Testis (tissue), 3 donors: ENCODE data around the gene CTIF. TPM values are rescaled to one million over a fixed set of nuclear protein-coding genes. Genes with fewer than 3 reads are reported as not detected.

Experiments
- DNase-seq: peaks from one replicate; pipeline ENCODE4 v3.0.0-alpha.2; 2019
- H3K27ac ChIP-seq, 2 donors: fragments of 200-600 bp; sonication (generic); one replicate each; pipeline ENCODE4 v1.5.1; 2019
- H3K27me3 ChIP-seq: fragments of 200-600 bp; sonication (generic); one replicate; pipeline ENCODE4 v1.5.1; 2019
- H3K36me3 ChIP-seq: fragments of 200-600 bp; sonication (generic); one replicate; pipeline ENCODE4 v1.5.1; 2017; ENCODE audit warnings: low read depth; ENCODE audit errors: missing control alignments
- H3K4me1 ChIP-seq: fragments of 200-600 bp; sonication (generic); one replicate; pipeline ENCODE4 v1.5.1; 2019
- H3K4me3 ChIP-seq, 2 donors: fragments of 200-600 bp; sonication (generic); one replicate each; pipeline ENCODE4 v1.5.1; 2017 to 2019
- H3K9me3 ChIP-seq: fragments of 200-600 bp; sonication (generic); one replicate; pipeline ENCODE4 v1.5.1; 2017
- POLR2A ChIP-seq: fragments of 450-650 bp; IDR thresholded peaks from one replicate; pipeline ENCODE4 v1.6.1; 2017; ENCODE audit warnings: antibody characterized with exemption, mild to moderate bottlenecking, moderate library complexity
- WGBS, 2 donors: methylation state at CpG; one replicate each; pipeline ENCODE4 v1.1.5; 2018; 5-methylcytosine and 5-hydroxymethylcytosine counted together
- intact Hi-C: fragments of 100-400 bp; cut with DNase I; formaldehyde crosslinking; loops from one replicate; pipeline ENCODE4 v1.15.1; 2023; ENCODE audit warnings: low total_unique reads
- polyA plus RNA-seq: library from polyadenylated mRNA; stranded (reverse); fragments of 350-450 nt; fragmentation: Illumina TruSeq; extraction: RNeasy Lipid Tissue Mini Kit (QIAGEN cat#74804); gene quantifications from one replicate; pipeline ENCODE4 v1.2.3, GENCODE V29; 2014; ENCODE audit warnings: low read depth, low replicate concordance; ENCODE audit not compliant: insufficient read depth
- total RNA-seq, 2 donors: library from RNA; depleted of rRNA; stranded (reverse); fragments of >200 nt; gene quantifications; one replicate each; pipeline ENCODE4 v1.2.3, GENCODE V29; 2016
- TF ChIP-seq, protein P1 (sequence below), 3 experiments: fragments of 450-650 bp in 2 of 3; fragments of 200-600 bp in 1 of 3; sonication (generic) in 1 of 3; IDR thresholded peaks; one replicate each; pipeline ENCODE4 v1.5.1; 2016 to 2019; ENCODE audit warnings: antibody characterized with exemption in 3 of 3, mild to moderate bottlenecking in 2 of 3, moderate library complexity in 1 of 3

The CTIF gene
- total and polyA plus RNA-seq, 3 donors from 2014 or later, result 33.8 to 41.5 (median 35.6) TPM

GRCh38 chr18:48709371-48710062, 170.7 kb downstream of the CTIF start:
- no peak for DNase-seq
- no peak overlapping the region for H3K27ac ChIP-seq
- H3K4me3 ChIP-seq, result no peak overlapping the region
- H3K36me3 ChIP-seq, result no peaks in the 10 kb centered on the region
- WGBS, 2 donors, result 71% methylated on average over 8 to 12 of the region's 12 CpGs
- H3K9me3 ChIP-seq, result no peaks in the 10 kb centered on the region
- intact Hi-C loops, result no loop called here
- TF ChIP-seq, protein P1, sequence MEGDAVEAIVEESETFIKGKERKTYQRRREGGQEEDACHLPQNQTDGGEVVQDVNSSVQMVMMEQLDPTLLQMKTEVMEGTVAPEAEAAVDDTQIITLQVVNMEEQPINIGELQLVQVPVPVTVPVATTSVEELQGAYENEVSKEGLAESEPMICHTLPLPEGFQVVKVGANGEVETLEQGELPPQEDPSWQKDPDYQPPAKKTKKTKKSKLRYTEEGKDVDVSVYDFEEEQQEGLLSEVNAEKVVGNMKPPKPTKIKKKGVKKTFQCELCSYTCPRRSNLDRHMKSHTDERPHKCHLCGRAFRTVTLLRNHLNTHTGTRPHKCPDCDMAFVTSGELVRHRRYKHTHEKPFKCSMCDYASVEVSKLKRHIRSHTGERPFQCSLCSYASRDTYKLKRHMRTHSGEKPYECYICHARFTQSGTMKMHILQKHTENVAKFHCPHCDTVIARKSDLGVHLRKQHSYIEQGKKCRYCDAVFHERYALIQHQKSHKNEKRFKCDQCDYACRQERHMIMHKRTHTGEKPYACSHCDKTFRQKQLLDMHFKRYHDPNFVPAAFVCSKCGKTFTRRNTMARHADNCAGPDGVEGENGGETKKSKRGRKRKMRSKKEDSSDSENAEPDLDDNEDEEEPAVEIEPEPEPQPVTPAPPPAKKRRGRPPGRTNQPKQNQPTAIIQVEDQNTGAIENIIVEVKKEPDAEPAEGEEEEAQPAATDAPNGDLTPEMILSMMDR (IDR thresholded peaks at IDR 0.05), result no peak
- no peak for TF ChIP-seq POLR2A
- no peaks in the 10 kb centered on the region for H3K27me3 ChIP-seq
- H3K4me1 ChIP-seq, result peaks cover 15% of the 10 kb centered on the region

DNA sequence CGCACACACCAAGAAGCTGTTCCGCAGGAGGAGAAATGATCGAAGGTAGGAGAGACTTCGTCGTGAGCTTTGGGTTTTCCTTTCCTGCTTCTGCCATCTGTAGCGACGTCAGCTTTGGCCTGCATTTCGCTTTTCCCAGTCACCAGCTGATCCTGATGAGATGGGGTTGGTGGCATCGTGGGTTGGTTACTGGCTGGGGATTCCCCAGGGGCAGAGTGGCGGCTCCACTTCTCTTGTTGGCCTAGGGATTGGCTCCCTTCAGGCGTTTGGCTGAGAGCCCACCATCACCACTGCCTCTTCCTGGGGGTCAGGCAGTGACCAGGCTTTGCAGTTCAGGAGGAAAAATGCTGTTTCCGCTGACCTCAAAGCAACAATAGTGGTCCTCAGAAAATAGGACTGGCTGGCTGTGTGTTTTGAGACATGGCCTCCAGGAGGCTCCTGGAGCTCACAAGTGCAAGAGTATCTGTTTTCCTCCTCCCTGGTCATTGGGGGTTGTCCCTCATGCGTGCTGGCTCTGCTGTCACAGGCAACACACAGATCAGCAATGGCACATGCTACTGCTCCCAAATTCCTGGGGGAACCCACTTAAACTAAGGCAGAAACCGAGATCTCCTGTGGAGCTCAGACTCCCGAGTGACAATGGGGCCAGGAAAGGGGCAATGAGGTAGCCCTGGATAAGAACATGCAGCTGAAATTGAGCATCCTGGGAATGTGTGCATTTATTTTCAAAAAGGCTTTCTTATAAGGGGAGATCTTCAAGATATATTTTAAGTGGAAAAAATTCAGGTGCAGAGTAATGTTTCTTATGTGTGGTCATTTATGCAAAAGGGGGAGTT, 173.0 kb downstream of the CTIF start:
- H3K4me3 ChIP-seq, result no peak overlapping the region
- DNase-seq, result no peak
- intact Hi-C loops, result no loop called here
- WGBS, 2 donors, result 90 to 92% methylated on average over 15 of the region's 15 CpGs
- H3K36me3 ChIP-seq, result no peaks in the 10 kb centered on the region
- no peak overlapping the region for H3K27ac ChIP-seq
- no peaks in the 10 kb centered on the region for H3K9me3 ChIP-seq
- TF ChIP-seq POLR2A, result no peak
- TF ChIP-seq, protein P1 (IDR thresholded peaks at IDR 0.05), result no peak
- H3K27me3 ChIP-seq, result no peaks in the 10 kb centered on the region
- H3K4me1 ChIP-seq, result peaks cover 18% of the 10 kb centered on the region

GRCh38 chr18:48713309-48713708, 174.5 kb downstream of the CTIF start:
- Histone ChIP-seq H3K27me3 (no peaks in the 10 kb centered on the region), H3K4me1 (peaks cover 18% of the 10 kb centered on the region), H3K27ac (no peak overlapping the region), H3K36me3 (no peaks in the 10 kb centered on the region), H3K9me3 (no peaks in the 10 kb centered on the region), H3K4me3 (no peak overlapping the region)
- TF ChIP-seq, protein P1 (IDR thresholded peaks at IDR 0.05), result no peak
- peak; percentile 58 for DNase-seq
- intact Hi-C loops, result no loop called here
- 48 to 71% methylated on average over 12 to 14 of the region's 14 CpGs for WGBS, 2 donors

- Histone ChIP-seq H3K4me1 (peaks cover 18% of the 10 kb centered on the region), H3K27me3 (no peaks in the 10 kb centered on the region), H3K27ac (no peak overlapping the region), H3K4me3 (no peak overlapping the region), H3K9me3 (no peaks in the 10 kb centered on the region), H3K36me3 (no peaks in the 10 kb centered on the region)
- TF ChIP-seq, protein P1 (IDR thresholded peaks at IDR 0.05), result no peak
- no peak for TF ChIP-seq POLR2A
- 79 to 84% methylated on average over 4 to 6 of the region's 6 CpGs for WGBS, 2 donors
- intact Hi-C loops, result no loop called here
- DNase-seq, result no peak
These were observed 176.0 kb downstream of the CTIF start for GRCh38 chr18:48714873-48715272.
